HepG2 (cell line): Measurements from ENCODE around the gene USP28. TPM values are rescaled to one million over a fixed set of nuclear protein-coding genes. Genes with fewer than 3 reads are reported as not detected.

ENCODE experiments used
- ATAC-seq: fragments of 200-7000 bp; cut with Tn5 transposase; 3 replicates; pipeline ENCODE4 v1.9.1; 2020; ENCODE audit warnings: mild to moderate bottlenecking, moderate library complexity
- BruUV-seq: library from RNA; stranded (reverse); fragments of 400-500 nt; replicated peaks from 2 replicates; lab custom pipeline; 2021; lab: Mats Ljungman, UMichigan
- CTCF ChIA-PET: fragments of 300-600 bp; formaldehyde crosslinking; extraction: SDS; loops from one replicate; lab custom pipeline; 2021; ENCODE audit warnings: low total read pairs, inconsistent platforms, low intra/inter-chr PET ratio; lab: Yijun Ruan, JAX
- POLR2A ChIA-PET: fragments of 350-600 bp; sonication (Branson Sonifier 250); formaldehyde crosslinking; loops from one replicate; lab custom pipeline; 2020; ENCODE audit warnings: antibody characterized with exemption, inconsistent platforms; lab: Yijun Ruan, JAX
- DNase-seq: peaks from one replicate; pipeline ENCODE4 v3.0.0-alpha.2; 2015; ENCODE audit warnings: low spot score
- FAIRE-seq: peaks from 3 replicates; lab custom pipeline; 2011; peaks lifted over from hg19 to GRCh38; lab: Jason Lieb, UNC
- H2AFZ ChIP-seq: one replicate; pipeline ENCODE4 v1.6.1; 2011; ENCODE audit warnings: low read length, inconsistent platforms
- H3K27ac ChIP-seq: fragments of 300-600 bp; 3 replicates; pipeline ENCODE4 v1.8.0; 2011; ENCODE audit warnings: mixed run types, mild to moderate bottlenecking, mixed read lengths, low read length, inconsistent platforms; ENCODE audit not compliant: insufficient read depth; ENCODE audit errors: extremely low read length
- H3K27me3 ChIP-seq, 2 experiments: fragments of 200-600 bp in 1 of 2; 2 replicates in 1 of 2; 3 replicates in 1 of 2; pipeline versions ENCODE4 v1.6.0 to v1.8.0; 2011; ENCODE audit warnings: low read length in 2 of 2, mild to moderate bottlenecking in 2 of 2, moderate library complexity in 2 of 2, inconsistent platforms in 1 of 2; ENCODE audit not compliant: insufficient read depth in 2 of 2, control insufficient read depth in 1 of 2
- H3K36me3 ChIP-seq, 2 experiments: fragments of 200-600 bp in 1 of 2; replicated peaks in 1 of 2; 2 replicates in 1 of 2; 3 replicates in 1 of 2; pipeline versions ENCODE4 v1.5.1 to v1.8.0; 2011; ENCODE audit warnings: low read length in 2 of 2, inconsistent platforms in 1 of 2; ENCODE audit not compliant: insufficient read depth in 2 of 2, control insufficient read depth in 1 of 2
- H3K4me1 ChIP-seq: 2 replicates; pipeline ENCODE4 v1.5.1; 2012; ENCODE audit warnings: low read length, inconsistent platforms; ENCODE audit not compliant: insufficient read depth
- H3K4me2 ChIP-seq: 2 replicates; pipeline ENCODE4 v1.6.0; 2011; ENCODE audit warnings: low read depth, low read length, inconsistent platforms
- H3K4me3 ChIP-seq, 3 experiments: fragments of 200-600 bp in 1 of 3; sonication (generic), shearing (Covaris generic) in 1 of 3; replicated peaks in 1 of 3; 2 replicates each; pipeline ENCODE4 v1.5.1; 2011 to 2016; ENCODE audit warnings: low read length in 3 of 3, inconsistent platforms in 2 of 3, low read depth in 2 of 3, mild to moderate bottlenecking in 2 of 3, control low read depth in 1 of 3, mixed read lengths in 1 of 3; ENCODE audit not compliant: insufficient read depth in 1 of 3
- H3K79me2 ChIP-seq: one replicate; pipeline ENCODE4 v1.6.1; 2011; ENCODE audit warnings: low read length, inconsistent platforms; ENCODE audit not compliant: insufficient read depth
- H3K9ac ChIP-seq: 2 replicates; pipeline ENCODE4 v1.6.0; 2011; ENCODE audit warnings: mild to moderate bottlenecking, low read depth, low read length, inconsistent platforms; ENCODE audit not compliant: insufficient read depth
- H3K9me3 ChIP-seq: 2 replicates; pipeline ENCODE4 v1.5.1; 2012; ENCODE audit warnings: mild to moderate bottlenecking, low read length
- H4K20me1 ChIP-seq: 2 replicates; pipeline ENCODE4 v1.6.0; 2011; ENCODE audit warnings: inconsistent platforms, mild to moderate bottlenecking, low read length, moderate library complexity; ENCODE audit not compliant: insufficient read depth
- CEBPB ChIP-seq: IDR thresholded peaks from 2 replicates; pipeline ENCODE4 v1.6.1; 2011; ENCODE audit warnings: low read depth, low read length, improper control_type of control experiment, borderline replicate concordance
- CEBPG ChIP-seq: IDR thresholded peaks from 2 replicates; pipeline ENCODE4 v1.6.1; 2016
- FOXA1 ChIP-seq, 2 experiments: fragments of 450-650 bp in 1 of 2; sonication (generic) in 1 of 2; formaldehyde crosslinking in 1 of 2; IDR thresholded peaks; 2 replicates each; pipeline versions ENCODE4 v1.4.0 to v1.6.1; 2016 to 2020; ENCODE audit warnings: missing genetic modification reagents in 1 of 2
- GATAD2A ChIP-seq: IDR thresholded peaks from 2 replicates; pipeline ENCODE4 v1.6.1; 2016
- HNRNPL ChIP-seq: fragments of 200-400 bp; formaldehyde crosslinking; IDR thresholded peaks from 2 replicates; pipeline ENCODE4 v1.6.1; 2017; ENCODE audit warnings: mild to moderate bottlenecking, low read depth, low read length
- HOXA3 ChIP-seq: sonication (generic); formaldehyde crosslinking; IDR thresholded peaks from 2 replicates; pipeline ENCODE4 v1.5.0; 2020; ENCODE audit warnings: missing genetic modification reagents
- KLF6 ChIP-seq: IDR thresholded peaks from 2 replicates; pipeline ENCODE4 v1.8.0; 2016; ENCODE audit warnings: missing biosample characterization, missing genetic modification reagents
- MXI1 ChIP-seq: IDR thresholded peaks from 3 replicates; pipeline ENCODE4 v1.6.1; 2012; ENCODE audit warnings: low read depth, low read length, inconsistent platforms, borderline replicate concordance
- NFE2L1 ChIP-seq: sonication (generic); formaldehyde crosslinking; IDR thresholded peaks from 2 replicates; pipeline ENCODE4 v1.4.0; 2020; ENCODE audit warnings: missing genetic modification reagents, mild to moderate bottlenecking, borderline replicate concordance
- PLRG1 ChIP-seq: fragments of 450-650 bp; conservative IDR thresholded peaks from 2 replicates; pipeline ENCODE4 v1.6.1; 2016
- REPIN1 ChIP-seq: sonication (generic); formaldehyde crosslinking; IDR thresholded peaks from 2 replicates; pipeline ENCODE4 v1.8.0; 2022; ENCODE audit warnings: missing genetic modification reagents, low read depth, mild to moderate bottlenecking, borderline replicate concordance
- RORA ChIP-seq: sonication (generic); formaldehyde crosslinking; IDR thresholded peaks from 2 replicates; pipeline ENCODE4 v1.5.0; 2020; ENCODE audit warnings: mild to moderate bottlenecking, missing genetic modification reagents, moderate library complexity
- SALL1 ChIP-seq: sonication (generic); formaldehyde crosslinking; IDR thresholded peaks from 2 replicates; pipeline ENCODE4 v1.8.0; 2022; ENCODE audit warnings: mild to moderate bottlenecking, missing genetic modification reagents
- SAP130 ChIP-seq: IDR thresholded peaks from 2 replicates; pipeline ENCODE4 v1.6.1; 2016; ENCODE audit warnings: low read depth
- SOX13 ChIP-seq, 3 experiments: fragments of 450-650 bp in 1 of 3; sonication (generic) in 1 of 3; formaldehyde crosslinking in 1 of 3; IDR thresholded peaks in 2 of 3; conservative IDR thresholded peaks in 1 of 3; 2 replicates each; pipeline versions ENCODE4 v1.5.0 to v1.6.1; 2016 to 2020; ENCODE audit warnings: antibody characterized with exemption in 1 of 3, mild to moderate bottlenecking in 1 of 3, missing compliant biosample characterization in 1 of 3, missing genetic modification reagents in 1 of 3, moderate library complexity in 1 of 3
- ZNF326 ChIP-seq: sonication (generic); formaldehyde crosslinking; IDR thresholded peaks from 2 replicates; pipeline ENCODE4 v1.4.0; 2020; ENCODE audit warnings: missing genetic modification reagents, borderline replicate concordance
- ZNF644 ChIP-seq: IDR thresholded peaks from 2 replicates; pipeline ENCODE4 v1.6.1; 2016; ENCODE audit warnings: low read depth
- WGBS: methylation state at CpG from one replicate; pipeline ENCODE4 v1.1.6; 2017; ENCODE audit warnings: low lambda C conversion rate; 5-methylcytosine and 5-hydroxymethylcytosine counted together
- in situ Hi-C: cut with HindIII; loops from 2 replicates; pipeline ENCODE4 v1.10.0; 2017; ENCODE audit warnings: low pct_unique_long_range_greater_than_20kb; ENCODE audit not compliant: extremely low pct_ligation_motif_present
- intact Hi-C: fragments of 100-400 bp; cut with micrococcal nuclease; formaldehyde crosslinking; loops from one replicate; pipeline ENCODE4 v1.10.0; 2022; ENCODE audit not compliant: unreplicated experiment
- polyA plus RNA-seq, 8 experiments: library from polyadenylated mRNA; depleted of rRNA in 3 of 8; stranded (reverse) in 7 of 8; unstranded in 1 of 8; fragments of >200 nt; fragmentation: Illumina TruSeq in 4 of 8; extraction: Trizol in 4 of 8; gene quantifications; 2 replicates each; pipeline versions ENCODE4 v1.2.1 to v1.2.3, GENCODE V29; 2011 to 2016; ENCODE audit warnings: low read depth in 4 of 8, missing spikeins in 1 of 8, mixed read lengths in 1 of 8; ENCODE audit not compliant: insufficient read depth in 1 of 8
- total RNA-seq, 5 experiments: library from RNA; depleted of rRNA; stranded (reverse); fragments of >200 nt; fragmentation: Illumina TruSeq; extraction: Trizol; gene quantifications; 2 replicates each; pipeline ENCODE4 v1.2.3, GENCODE V29; 2016; ENCODE audit warnings: low read depth in 1 of 5
- TF ChIP-seq, protein P1 (sequence below): sonication (generic); formaldehyde crosslinking; IDR thresholded peaks from 2 replicates; pipeline ENCODE4 v1.5.0; 2020; ENCODE audit warnings: mild to moderate bottlenecking, missing genetic modification reagents, moderate library complexity
- TF ChIP-seq, protein P2 (sequence below): sonication (generic); formaldehyde crosslinking; IDR thresholded peaks from 2 replicates; pipeline ENCODE4 v1.4.0; 2020; ENCODE audit warnings: missing genetic modification reagents
- TF ChIP-seq, protein P3 (sequence below), 2 experiments: fragments of 450-650 bp in 1 of 2; sonication (generic) in 1 of 2; formaldehyde crosslinking; IDR thresholded peaks; 2 replicates each; pipeline versions ENCODE4 v1.5.0 to v1.8.0; 2020 to 2022; ENCODE audit warnings: mild to moderate bottlenecking in 1 of 2, missing genetic modification reagents in 1 of 2

USP28 gene
- total and polyA plus RNA-seq, 2 of the 13 experiments (the other 11 are each of a cell fraction or from before 2014, with no cell fraction given), result 29.6 to 34.3 TPM

DNA sequence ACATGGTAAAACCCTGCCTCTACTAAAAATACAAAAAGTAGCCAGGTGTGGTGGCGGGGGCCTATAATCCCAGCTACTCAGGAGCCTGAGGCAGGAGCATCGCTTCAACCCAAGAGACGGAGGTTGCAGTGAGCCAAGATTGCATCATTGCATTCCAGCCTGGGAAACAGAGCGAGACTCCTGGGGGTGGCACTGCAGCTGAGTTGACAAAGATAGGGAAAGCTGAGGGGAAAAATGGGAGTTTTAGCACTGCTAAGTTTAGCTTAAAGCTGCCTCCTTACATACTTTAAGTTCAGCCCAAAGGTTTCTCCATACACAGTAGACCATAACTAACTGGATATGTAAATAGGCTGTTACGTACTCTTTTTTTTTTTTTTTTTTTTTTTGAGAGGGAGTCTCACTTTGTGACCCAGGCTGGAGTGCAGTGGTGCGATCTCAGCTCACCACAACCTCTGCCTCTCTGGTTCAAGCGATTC is 9.0 kb upstream of the USP28 start:
- no peak overlapping the region for H3K27ac ChIP-seq
- FAIRE-seq, result peak; percentile 66
- intact Hi-C loops, result no loop called here
- peak overlapping the region; percentile 67 for H3K4me2 ChIP-seq
- peak; percentile 45 for DNase-seq
- no peaks in the 10 kb centered on the region for H3K36me3 ChIP-seq
- peak overlapping the region in 2 of 3 experiments; percentile 7 to 37; a peak in 3 of 6 replicates for H3K4me3 ChIP-seq
- no peaks in the 10 kb centered on the region for H3K9me3 ChIP-seq
- H3K79me2 ChIP-seq, result no peaks in the 10 kb centered on the region
- 10% methylated on average over 7 of the region's 7 CpGs for WGBS
- H4K20me1 ChIP-seq, result no peaks in the 10 kb centered on the region
- no peak overlapping the region for H3K9ac ChIP-seq
- no peaks in the 10 kb centered on the region for H3K27me3 ChIP-seq
- BruUV-seq, result no TSS peak
- H3K4me1 ChIP-seq, result peaks cover 11% of the 10 kb centered on the region
- in situ Hi-C loops, result no loop called here
- CTCF ChIA-PET, result no interaction called here
- POLR2A ChIA-PET, result interaction anchor here (0.7 to 1.5 kb wide), 4 partner anchors 9 to 570 kb away, joined by 3 to 6 read pairs (median 5); partner anchors contain the start of gene USP28
- peak; percentile 92 for ATAC-seq
- H2AFZ ChIP-seq, result peak overlapping the region; percentile 86
- no peak for TF ChIP-seq FOXA1 (IDR thresholded peaks at IDR 0.05)
- no peak; the same call in 1 of the 2 replicates for TF ChIP-seq FOXA1 (CRISPR knock-in tag; IDR thresholded peaks at IDR 0.05)
- TF ChIP-seq, protein P1, sequence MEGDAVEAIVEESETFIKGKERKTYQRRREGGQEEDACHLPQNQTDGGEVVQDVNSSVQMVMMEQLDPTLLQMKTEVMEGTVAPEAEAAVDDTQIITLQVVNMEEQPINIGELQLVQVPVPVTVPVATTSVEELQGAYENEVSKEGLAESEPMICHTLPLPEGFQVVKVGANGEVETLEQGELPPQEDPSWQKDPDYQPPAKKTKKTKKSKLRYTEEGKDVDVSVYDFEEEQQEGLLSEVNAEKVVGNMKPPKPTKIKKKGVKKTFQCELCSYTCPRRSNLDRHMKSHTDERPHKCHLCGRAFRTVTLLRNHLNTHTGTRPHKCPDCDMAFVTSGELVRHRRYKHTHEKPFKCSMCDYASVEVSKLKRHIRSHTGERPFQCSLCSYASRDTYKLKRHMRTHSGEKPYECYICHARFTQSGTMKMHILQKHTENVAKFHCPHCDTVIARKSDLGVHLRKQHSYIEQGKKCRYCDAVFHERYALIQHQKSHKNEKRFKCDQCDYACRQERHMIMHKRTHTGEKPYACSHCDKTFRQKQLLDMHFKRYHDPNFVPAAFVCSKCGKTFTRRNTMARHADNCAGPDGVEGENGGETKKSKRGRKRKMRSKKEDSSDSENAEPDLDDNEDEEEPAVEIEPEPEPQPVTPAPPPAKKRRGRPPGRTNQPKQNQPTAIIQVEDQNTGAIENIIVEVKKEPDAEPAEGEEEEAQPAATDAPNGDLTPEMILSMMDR (CRISPR knock-in tag), result 0 out of 2 replicates have a peak, but pooled peaks have one; percentile 21
- TF ChIP-seq SAP130, result 0 out of 2 replicates have a peak, but pooled peaks have one; percentile 18
- TF ChIP-seq SOX13 (IDR thresholded peaks at IDR 0.05), result no peak
- peak in 1 of 2 experiments; percentile 20; a peak in 1 of 4 replicates for TF ChIP-seq SOX13 (CRISPR knock-in tag; conservative IDR thresholded peaks at IDR 0.05 in 1 of 2, IDR thresholded peaks at IDR 0.05 in 1 of 2)
- no peak for TF ChIP-seq MXI1
- TF ChIP-seq HOXA3 (CRISPR knock-in tag), result no peak
- TF ChIP-seq SALL1 (CRISPR knock-in tag), result 0 out of 2 replicates have a peak, but pooled peaks have one; percentile 12
- peak; percentile 48; the same call in 1 of the 2 replicates for TF ChIP-seq REPIN1 (CRISPR knock-in tag)
- no peak for TF ChIP-seq NFE2L1
- TF ChIP-seq, protein P2, sequence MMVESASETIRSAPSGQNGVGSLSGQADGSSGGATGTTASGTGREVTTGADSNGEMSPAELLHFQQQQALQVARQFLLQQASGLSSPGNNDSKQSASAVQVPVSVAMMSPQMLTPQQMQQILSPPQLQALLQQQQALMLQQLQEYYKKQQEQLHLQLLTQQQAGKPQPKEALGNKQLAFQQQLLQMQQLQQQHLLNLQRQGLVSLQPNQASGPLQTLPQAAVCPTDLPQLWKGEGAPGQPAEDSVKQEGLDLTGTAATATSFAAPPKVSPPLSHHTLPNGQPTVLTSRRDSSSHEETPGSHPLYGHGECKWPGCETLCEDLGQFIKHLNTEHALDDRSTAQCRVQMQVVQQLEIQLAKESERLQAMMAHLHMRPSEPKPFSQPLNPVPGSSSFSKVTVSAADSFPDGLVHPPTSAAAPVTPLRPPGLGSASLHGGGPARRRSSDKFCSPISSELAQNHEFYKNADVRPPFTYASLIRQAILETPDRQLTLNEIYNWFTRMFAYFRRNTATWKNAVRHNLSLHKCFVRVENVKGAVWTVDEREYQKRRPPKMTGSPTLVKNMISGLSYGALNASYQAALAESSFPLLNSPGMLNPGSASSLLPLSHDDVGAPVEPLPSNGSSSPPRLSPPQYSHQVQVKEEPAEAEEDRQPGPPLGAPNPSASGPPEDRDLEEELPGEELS, result no peak
- no peak for TF ChIP-seq RORA
- no peak for TF ChIP-seq PLRG1
- peak; percentile 92 for TF ChIP-seq CEBPB
- TF ChIP-seq CEBPG (CRISPR knock-in tag), result peak; percentile 97
- no peak for TF ChIP-seq KLF6 (CRISPR knock-in tag)
- peak; percentile 51 for TF ChIP-seq GATAD2A (CRISPR knock-in tag)
- TF ChIP-seq, protein P3, sequence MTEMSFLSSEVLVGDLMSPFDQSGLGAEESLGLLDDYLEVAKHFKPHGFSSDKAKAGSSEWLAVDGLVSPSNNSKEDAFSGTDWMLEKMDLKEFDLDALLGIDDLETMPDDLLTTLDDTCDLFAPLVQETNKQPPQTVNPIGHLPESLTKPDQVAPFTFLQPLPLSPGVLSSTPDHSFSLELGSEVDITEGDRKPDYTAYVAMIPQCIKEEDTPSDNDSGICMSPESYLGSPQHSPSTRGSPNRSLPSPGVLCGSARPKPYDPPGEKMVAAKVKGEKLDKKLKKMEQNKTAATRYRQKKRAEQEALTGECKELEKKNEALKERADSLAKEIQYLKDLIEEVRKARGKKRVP (CRISPR knock-in tag; IDR thresholded peaks at IDR 0.05), result peak in 1 of 2 experiments; percentile 97; a peak in 2 of 4 replicates
- TF ChIP-seq HNRNPL, result no peak
- no peak for TF ChIP-seq ZNF326 (CRISPR knock-in tag)
- 0 out of 2 replicates have a peak, but pooled peaks have one; percentile 49 for TF ChIP-seq ZNF644 (CRISPR knock-in tag)
